Uterus (tissue), 4 donors: ENCODE measurements around the gene COL4A4. TPM values are rescaled to one million over a fixed set of nuclear protein-coding genes. Genes with fewer than 3 reads are reported as not detected.

Experiments
- DNase-seq, 2 donors: peaks; one replicate each; pipeline ENCODE4 v3.0.0-alpha.2; 2019 to 2020
- H3K27ac ChIP-seq, 2 donors: fragments of 200-600 bp; sonication (generic); 1 replicate in 1 of 2; 2 replicates in 1 of 2; pipeline ENCODE4 v1.5.1; 2016 to 2018
- H3K27me3 ChIP-seq, 2 donors: fragments of 200-600 bp; sonication (generic); one replicate each; pipeline ENCODE4 v1.5.1; 2018 to 2019; ENCODE audit warnings: control low read depth in 1 of 2
- H3K36me3 ChIP-seq, 2 donors: fragments of 200-600 bp; sonication (generic); one replicate each; pipeline ENCODE4 v1.5.1; 2019; ENCODE audit warnings: control low read depth in 1 of 2
- H3K4me1 ChIP-seq, 2 donors: fragments of 200-600 bp; sonication (generic); one replicate each; pipeline ENCODE4 v1.5.1; 2018 to 2019; ENCODE audit warnings: control low read depth in 1 of 2
- H3K4me3 ChIP-seq, 2 donors: fragments of 200-600 bp; sonication (generic); 1 replicate in 1 of 2; 2 replicates in 1 of 2; pipeline ENCODE4 v1.5.1; 2018 to 2019; ENCODE audit warnings: mild to moderate bottlenecking in 1 of 2
- H3K9me3 ChIP-seq, 2 donors: fragments of 200-600 bp; sonication (generic); one replicate each; pipeline ENCODE4 v1.5.1; 2019; ENCODE audit warnings: control low read depth in 1 of 2
- POLR2A ChIP-seq, 2 donors: fragments of 450-650 bp; IDR thresholded peaks; one replicate each; pipeline ENCODE4 v1.6.1; 2016; ENCODE audit warnings: antibody characterized with exemption in 2 of 2, mild to moderate bottlenecking in 1 of 2, moderate library complexity in 1 of 2
- intact Hi-C: fragments of 100-400 bp; cut with DNase I; formaldehyde crosslinking; loops from one replicate; pipeline ENCODE4 v1.15.1; 2023; ENCODE audit warnings: low total_unique reads
- total RNA-seq, 4 donors: library from RNA; depleted of rRNA in 3 of 4; stranded (reverse); fragments of >200 nt in 3 of 4; gene quantifications; one replicate each; pipeline versions ENCODE4 v1.1.0 to v1.2.4, GENCODE V29; 2014 to 2023
- TF ChIP-seq, protein P1 (sequence below), 4 experiments: fragments of 200-600 bp in 2 of 4; fragments of 450-650 bp in 2 of 4; sonication (generic) in 2 of 4; IDR thresholded peaks; one replicate each; pipeline ENCODE4 v1.5.1; 2016 to 2019; ENCODE audit warnings: antibody characterized with exemption in 4 of 4, mild to moderate bottlenecking in 2 of 4, moderate library complexity in 1 of 4
- donor health status: DM: yes; HTN: yes; CAD: no.

COL4A4 gene
- total RNA-seq, 4 donors from 2014 or later: 0.76 to 6.4 (median 3.4) TPM

DNA sequence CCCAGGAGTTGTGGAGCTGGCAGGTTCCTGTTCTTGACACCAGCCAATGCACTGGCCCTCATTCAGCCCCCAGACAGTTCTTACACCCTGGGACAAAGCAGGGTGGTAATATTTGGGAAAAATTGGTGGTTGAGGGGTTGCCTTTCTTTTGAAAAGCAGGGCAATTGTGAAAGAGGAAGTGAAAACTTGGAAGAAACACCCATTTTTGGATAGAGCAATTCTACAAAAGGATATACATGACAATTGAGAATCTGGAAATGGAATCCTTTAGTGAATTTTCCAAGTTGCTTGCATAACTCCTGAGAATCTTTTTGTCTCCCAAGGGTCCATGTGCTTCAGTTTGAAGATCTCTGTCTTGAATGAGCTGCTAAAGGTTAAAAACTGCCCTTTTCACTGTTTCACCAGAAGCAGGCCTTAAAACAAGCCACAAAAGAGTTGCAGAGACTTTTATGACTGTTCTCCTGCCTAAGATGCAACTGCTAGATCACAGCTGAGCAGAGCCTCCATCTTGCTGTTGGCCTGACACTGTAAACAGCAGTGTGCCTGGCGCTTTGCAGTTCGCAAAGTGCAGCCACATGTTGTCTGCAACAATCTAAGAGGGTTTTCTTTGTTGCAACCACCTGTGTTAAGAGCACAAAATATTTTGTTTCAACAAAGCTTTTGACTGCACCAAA is 11.8 kb downstream of the COL4A4 start:
- intact Hi-C loops: no loop called here
- no peak for DNase-seq
- Histone ChIP-seq H3K4me3 (no peak overlapping the region), H3K27ac (no peak overlapping the region), H3K4me1 (no peaks in the 10 kb centered on the region), H3K9me3 (peaks cover 0 to 2% of the 10 kb centered on the region in 2 donors), H3K36me3 (no peaks in the 10 kb centered on the region), H3K27me3 (no peaks in the 10 kb centered on the region)
- TF ChIP-seq, protein P1, sequence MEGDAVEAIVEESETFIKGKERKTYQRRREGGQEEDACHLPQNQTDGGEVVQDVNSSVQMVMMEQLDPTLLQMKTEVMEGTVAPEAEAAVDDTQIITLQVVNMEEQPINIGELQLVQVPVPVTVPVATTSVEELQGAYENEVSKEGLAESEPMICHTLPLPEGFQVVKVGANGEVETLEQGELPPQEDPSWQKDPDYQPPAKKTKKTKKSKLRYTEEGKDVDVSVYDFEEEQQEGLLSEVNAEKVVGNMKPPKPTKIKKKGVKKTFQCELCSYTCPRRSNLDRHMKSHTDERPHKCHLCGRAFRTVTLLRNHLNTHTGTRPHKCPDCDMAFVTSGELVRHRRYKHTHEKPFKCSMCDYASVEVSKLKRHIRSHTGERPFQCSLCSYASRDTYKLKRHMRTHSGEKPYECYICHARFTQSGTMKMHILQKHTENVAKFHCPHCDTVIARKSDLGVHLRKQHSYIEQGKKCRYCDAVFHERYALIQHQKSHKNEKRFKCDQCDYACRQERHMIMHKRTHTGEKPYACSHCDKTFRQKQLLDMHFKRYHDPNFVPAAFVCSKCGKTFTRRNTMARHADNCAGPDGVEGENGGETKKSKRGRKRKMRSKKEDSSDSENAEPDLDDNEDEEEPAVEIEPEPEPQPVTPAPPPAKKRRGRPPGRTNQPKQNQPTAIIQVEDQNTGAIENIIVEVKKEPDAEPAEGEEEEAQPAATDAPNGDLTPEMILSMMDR (IDR thresholded peaks at IDR 0.05): no peak
- no peak for TF ChIP-seq POLR2A (IDR thresholded peaks at IDR 0.05)

DNA sequence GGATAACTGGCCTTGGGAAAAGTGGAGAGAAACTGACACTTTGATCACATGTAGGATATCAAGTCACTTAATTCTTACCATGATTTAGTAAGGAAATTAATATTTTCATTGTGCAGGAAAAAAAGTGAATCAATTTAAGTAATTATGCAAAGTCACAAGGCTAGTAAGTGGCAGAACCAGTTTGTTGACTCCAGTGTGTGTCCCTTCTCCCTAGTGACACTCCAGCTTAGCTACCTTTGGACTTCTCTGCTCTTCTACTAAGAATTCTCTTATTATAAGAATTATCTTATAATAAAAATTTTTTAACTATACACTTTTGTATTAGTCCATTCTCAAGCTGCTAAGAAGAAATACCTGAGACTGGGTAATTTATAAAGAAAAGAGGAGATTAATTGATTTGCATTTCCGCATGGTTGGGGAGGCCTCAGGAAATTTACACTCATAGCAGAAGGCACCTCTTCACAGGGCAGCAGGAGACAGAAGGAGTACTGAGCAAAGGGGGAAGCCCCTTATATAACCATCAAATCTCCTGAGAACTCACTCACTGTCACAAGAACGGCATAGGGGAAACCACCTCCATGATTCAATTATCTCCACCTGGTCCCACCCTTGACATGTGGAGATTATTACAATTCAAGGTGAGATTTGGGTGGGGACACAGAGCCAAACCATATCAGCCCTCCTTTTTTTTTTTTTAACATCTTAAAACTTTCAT is 13.6 kb downstream of the COL4A4 start:
- no peak overlapping the region for H3K27ac ChIP-seq
- peaks cover 0 to 2% of the 10 kb centered on the region in 2 donors for H3K9me3 ChIP-seq
- no peak for TF ChIP-seq POLR2A (IDR thresholded peaks at IDR 0.05)
- TF ChIP-seq, protein P1 (IDR thresholded peaks at IDR 0.05): no peak
- no peaks in the 10 kb centered on the region for H3K36me3 ChIP-seq
- H3K27me3 ChIP-seq: no peaks in the 10 kb centered on the region
- intact Hi-C loops: no loop called here
- H3K4me1 ChIP-seq: no peaks in the 10 kb centered on the region
- H3K4me3 ChIP-seq: no peak overlapping the region
- DNase-seq: no peak

DNA sequence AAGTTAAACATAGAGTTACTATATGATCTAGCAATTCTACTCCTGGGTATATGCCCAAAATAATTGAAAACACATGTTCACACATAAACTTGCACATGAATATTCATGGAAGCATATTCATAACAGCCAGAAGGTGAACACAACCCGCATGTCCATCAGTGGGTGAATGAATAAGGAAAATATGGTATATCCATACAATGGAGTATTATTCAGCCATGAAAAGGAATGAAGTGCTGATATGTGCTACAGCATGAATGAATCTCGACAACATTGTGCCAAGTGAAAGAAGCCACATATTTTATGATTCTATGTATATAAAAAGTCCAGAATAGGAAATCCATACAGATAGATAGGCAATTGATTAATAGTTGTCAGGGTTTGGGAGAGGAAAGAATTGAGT is 15.9 kb downstream of the COL4A4 start:
- intact Hi-C loops: no loop called here
- Histone ChIP-seq H3K27ac (no peak overlapping the region), H3K9me3 (peaks cover 0 to 2% of the 10 kb centered on the region in 2 donors), H3K36me3 (no peaks in the 10 kb centered on the region), H3K4me1 (no peaks in the 10 kb centered on the region), H3K4me3 (no peak overlapping the region), H3K27me3 (no peaks in the 10 kb centered on the region)
- no peak for TF ChIP-seq POLR2A (IDR thresholded peaks at IDR 0.05)
- TF ChIP-seq, protein P1 (IDR thresholded peaks at IDR 0.05): no peak
- no peak for DNase-seq

DNA sequence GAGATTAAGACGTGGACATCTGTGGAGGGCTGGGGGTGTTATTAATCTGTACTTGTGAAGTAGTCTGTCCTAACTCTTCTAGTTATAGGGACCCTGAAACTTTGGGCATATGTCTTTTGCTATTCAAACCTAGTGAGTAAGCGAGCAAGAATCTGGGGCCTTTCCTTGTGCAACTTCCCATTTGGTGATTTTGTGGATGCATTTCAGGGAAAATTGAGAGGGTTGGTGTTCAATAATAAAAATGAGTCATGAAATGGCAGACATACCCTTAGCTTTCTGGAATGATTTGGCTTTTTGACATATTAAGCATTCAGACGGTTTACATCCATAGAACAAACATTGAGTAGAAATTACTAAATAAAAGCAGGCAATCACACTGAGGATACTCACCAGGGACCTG is 17.0 kb downstream of the COL4A4 start:
- no peak overlapping the region for H3K27ac ChIP-seq
- DNase-seq: no peak
- no peaks in the 10 kb centered on the region for H3K4me1 ChIP-seq
- no peaks in the 10 kb centered on the region for H3K27me3 ChIP-seq
- intact Hi-C loops: no loop called here
- no peaks in the 10 kb centered on the region for H3K36me3 ChIP-seq
- no peak overlapping the region for H3K4me3 ChIP-seq
- no peak for TF ChIP-seq POLR2A (IDR thresholded peaks at IDR 0.05)
- TF ChIP-seq, protein P1 (IDR thresholded peaks at IDR 0.05): no peak
- H3K9me3 ChIP-seq: peaks cover 0 to 2% of the 10 kb centered on the region in 2 donors

DNA sequence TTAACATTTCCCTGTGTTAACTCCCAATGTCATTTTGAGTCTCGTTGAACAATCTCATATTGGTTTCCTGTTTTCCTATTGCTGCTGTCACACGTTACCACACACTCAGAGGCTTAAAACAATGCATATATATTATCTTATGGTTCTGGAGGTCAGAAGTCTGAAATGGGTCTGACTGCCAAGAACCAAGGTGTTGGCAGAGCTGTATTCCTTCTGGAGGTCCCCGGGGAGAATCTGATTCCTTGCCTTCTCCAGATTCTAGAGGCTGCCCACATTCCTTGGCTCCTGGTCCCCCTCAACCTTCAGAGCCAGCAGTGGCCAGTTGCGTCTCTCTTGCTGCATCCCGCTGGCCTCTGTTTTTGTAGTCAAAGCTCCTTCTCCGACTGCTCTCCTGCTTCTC is 17.5 kb downstream of the COL4A4 start:
- TF ChIP-seq, protein P1 (IDR thresholded peaks at IDR 0.05): no peak
- TF ChIP-seq POLR2A (IDR thresholded peaks at IDR 0.05): no peak
- no peak for DNase-seq
- Histone ChIP-seq H3K4me1 (no peaks in the 10 kb centered on the region), H3K36me3 (no peaks in the 10 kb centered on the region), H3K9me3 (peaks cover 0 to 2% of the 10 kb centered on the region in 2 donors), H3K27me3 (no peaks in the 10 kb centered on the region), H3K27ac (no peak overlapping the region), H3K4me3 (no peak overlapping the region)
- intact Hi-C loops: no loop called here
